NCI-H345 treated with DMSO at 0.1 percent for 48 hours (cell line): Measurements from ENCODE around the gene HOXC10.

Experiments used
- DNase-seq: peaks from one replicate; lab custom pipeline; 2025; ENCODE audit not compliant: unreplicated experiment; lab: John Stamatoyannopoulos, UW

Gene HOXC10

GRCh38 chr12:53984901-53985691 is at the start of gene HOXC10:
TSS of gene HOXC10 (plus strand) at chr12:53985146. CDS start at chr12:53985260, 114 bp downstream.
- no peak for DNase-seq

DNA sequence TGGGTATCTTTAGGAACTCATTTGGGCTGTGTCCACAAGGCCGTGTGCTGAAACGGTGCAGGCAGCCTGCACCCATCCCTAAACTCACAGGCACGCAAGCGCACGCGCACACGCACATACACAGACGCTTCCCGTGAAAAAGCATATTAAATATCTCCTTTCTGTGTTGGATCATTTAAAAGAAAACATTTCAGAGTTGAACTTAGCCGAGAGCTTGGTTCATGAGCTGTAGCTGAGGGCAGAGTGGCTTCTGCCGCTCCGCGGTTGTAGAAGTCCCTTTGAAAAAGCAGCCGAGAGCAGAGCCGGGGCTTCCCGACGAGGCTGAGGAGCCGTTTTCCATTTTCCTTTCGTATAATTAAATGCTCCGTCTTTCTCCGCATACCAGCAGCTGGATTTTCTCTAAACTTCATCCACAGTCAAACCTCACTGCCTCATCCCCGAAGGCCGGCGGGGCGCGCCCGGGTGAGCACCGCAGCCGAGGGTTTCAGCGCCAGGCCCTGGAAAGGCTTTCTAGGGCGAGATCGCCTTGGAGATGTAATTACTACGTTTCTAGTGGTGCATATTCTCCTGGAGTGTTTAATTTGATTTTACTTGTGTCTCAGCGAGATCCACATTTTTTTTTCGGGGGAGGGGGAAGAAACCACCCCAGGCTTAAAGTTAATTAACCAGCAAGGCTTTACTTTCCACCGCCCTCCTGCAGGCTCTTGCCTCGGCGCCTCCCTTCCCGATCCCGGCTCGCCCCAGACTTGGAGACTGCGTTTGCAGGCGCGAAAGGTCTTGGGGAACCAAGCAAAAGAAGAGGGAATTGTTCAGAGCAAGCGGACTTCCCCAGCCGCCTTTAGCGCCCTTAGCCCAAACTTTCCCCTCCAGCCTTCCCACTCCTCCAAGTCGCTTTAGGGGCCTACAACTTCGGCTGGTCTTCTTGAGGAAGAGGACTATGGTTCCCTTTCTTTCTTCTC is 49.3 kb upstream of the HOXC10 start:
- no peak for DNase-seq

- no peak for DNase-seq
Measured at GRCh38 chr12:53937099-53937498, 47.8 kb upstream of the HOXC10 start.

- DNase-seq = no peak
Measured at GRCh38 chr12:53937596-53938325, 47.2 kb upstream of the HOXC10 start.

GRCh38 chr12:53938326-53939140 is 46.4 kb upstream of the HOXC10 start, which contains the start of gene HOXC13:
TSS of gene HOXC13 (plus strand) at chr12:53938831. CDS start at chr12:53938907, 76 bp downstream.
- peak; percentile 83 for DNase-seq

DNA sequence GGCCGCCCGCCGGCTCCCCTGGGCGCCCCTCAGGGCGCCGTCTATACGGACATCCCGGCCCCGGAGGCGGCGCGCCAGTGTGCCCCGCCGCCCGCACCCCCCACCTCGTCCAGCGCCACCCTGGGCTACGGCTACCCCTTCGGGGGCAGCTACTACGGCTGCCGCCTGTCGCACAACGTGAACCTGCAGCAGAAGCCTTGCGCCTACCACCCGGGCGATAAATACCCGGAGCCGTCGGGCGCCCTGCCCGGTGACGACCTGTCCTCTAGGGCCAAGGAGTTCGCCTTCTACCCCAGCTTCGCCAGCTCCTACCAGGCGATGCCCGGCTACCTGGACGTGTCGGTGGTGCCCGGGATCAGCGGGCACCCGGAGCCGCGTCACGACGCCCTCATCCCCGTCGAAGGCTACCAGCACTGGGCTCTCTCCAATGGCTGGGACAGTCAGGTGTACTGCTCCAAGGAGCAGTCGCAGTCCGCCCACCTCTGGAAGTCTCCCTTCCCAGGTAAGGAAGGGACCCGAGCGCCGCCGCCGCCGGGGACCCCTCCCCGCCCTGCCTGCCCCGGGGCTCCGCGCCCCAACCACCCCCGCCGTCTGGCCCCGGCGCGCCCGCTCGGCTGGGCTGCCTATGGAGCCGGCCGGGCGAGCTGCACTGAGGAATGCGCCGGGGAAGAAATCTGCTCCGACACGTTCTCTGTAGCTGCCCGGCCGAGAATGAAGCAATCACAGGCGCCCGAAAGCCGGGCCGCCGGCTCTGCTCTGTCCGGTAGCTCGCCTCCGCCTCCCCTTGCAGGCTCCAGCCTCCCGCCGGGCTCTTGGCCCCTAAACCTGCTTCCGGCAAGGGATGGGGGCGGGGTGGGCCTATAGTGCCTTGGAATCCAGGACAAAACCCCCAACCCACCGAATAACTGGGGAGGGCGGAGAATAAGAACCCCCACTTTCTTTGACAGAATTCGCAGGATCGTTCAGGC is 45.5 kb upstream of the HOXC10 start:
- no peak for DNase-seq

DNA sequence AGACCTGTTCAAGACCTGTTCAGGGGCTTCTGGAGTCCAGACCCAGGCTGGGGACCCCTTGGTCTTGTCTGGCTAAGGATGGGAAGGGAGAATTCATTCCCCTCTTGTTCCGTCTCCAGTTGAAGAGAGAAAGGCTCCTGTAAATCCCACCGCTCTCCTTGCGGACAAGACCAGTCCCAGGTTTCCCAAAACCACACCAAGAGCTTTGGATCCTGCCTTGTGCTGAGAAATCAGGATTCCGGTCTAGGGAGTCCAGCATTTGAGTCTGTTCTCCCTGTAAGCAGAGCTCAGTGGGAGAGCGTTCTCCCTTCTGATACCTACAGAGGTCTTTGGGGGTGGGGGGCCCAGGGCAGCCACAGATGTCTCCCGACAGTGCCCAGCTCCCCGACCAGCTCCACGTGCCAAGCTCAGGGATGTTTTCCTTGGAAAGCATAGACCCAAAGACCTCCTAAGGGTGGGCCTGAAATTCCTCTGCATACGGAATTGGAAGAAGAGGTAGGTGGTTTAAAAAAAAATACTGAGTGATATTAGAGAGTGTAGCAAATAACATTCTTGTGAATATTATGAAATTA is 44.4 kb upstream of the HOXC10 start:
- no peak for DNase-seq

DNA sequence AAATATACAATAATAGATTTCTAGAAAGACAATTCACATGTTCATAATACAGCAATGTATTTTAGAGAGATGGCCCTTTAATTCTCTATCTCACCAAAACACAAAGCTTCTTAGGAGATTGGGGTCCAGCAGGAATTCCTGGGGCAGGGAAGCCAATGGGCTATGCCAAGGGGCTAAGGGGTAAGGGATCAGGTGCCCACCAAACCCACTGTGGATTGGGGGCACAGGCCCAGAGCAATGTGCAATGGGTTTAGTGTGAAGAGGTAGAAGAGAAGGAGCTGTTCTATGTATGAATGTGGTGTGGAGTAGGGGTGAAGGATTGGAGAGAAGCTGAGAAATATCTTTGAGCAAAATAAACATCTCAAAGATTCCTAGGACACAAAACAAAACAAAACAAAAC is 43.8 kb upstream of the HOXC10 start:
- no peak for DNase-seq

DNA sequence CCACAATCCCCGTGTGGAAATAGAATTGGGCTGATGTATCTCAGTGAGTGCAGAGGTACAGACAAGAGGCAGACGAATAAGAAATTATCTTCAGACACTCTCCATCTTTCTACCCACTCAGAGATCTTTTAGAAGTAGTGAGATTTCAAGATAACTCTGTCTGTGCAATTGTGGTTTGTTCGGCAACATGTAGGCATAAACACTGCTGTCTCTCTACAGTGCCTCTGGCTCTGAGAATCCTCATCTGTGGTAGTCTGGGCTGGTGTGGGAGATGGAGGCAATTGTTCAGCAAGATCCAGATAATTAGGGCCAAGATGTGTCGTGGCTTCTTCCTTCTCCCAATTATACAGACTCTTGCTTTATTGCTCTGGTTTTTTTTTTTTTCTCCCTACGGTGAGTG is 43.2 kb upstream of the HOXC10 start:
- DNase-seq = no peak

DNA sequence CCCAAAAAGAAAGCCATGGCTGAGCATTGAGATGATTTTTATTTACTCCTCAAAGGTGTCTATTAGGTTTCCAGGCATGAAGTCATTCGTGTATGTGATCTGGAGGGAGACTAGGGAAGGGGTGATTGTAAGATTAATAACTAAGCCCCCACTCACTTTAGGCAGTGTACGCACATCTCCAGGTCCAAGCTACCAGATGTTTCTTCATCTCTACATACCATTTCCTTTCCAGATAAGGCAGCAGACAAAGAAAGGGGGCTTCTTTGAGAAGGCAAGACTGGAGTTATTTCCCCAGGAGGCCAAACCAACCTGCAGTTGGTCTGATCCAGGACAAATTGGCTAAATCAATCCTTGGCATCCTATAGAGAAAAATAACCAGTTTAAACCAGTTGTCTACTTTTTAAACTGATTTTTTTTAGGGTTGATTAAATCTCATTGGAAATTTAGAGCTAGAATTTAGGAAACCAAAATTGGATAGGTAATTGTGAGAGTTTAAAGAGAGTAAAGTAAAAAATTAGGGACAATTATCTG is 42.4 kb upstream of the HOXC10 start:
- no peak for DNase-seq

- no peak for DNase-seq
Measured at GRCh38 chr12:53944209-53944608, 40.7 kb upstream of the HOXC10 start.

- DNase-seq = no peak
Measured at GRCh38 chr12:53944907-53945847, 39.8 kb upstream of the HOXC10 start.

- DNase-seq = no peak
Measured at GRCh38 chr12:53947743-53948142, 37.2 kb upstream of the HOXC10 start.

DNA sequence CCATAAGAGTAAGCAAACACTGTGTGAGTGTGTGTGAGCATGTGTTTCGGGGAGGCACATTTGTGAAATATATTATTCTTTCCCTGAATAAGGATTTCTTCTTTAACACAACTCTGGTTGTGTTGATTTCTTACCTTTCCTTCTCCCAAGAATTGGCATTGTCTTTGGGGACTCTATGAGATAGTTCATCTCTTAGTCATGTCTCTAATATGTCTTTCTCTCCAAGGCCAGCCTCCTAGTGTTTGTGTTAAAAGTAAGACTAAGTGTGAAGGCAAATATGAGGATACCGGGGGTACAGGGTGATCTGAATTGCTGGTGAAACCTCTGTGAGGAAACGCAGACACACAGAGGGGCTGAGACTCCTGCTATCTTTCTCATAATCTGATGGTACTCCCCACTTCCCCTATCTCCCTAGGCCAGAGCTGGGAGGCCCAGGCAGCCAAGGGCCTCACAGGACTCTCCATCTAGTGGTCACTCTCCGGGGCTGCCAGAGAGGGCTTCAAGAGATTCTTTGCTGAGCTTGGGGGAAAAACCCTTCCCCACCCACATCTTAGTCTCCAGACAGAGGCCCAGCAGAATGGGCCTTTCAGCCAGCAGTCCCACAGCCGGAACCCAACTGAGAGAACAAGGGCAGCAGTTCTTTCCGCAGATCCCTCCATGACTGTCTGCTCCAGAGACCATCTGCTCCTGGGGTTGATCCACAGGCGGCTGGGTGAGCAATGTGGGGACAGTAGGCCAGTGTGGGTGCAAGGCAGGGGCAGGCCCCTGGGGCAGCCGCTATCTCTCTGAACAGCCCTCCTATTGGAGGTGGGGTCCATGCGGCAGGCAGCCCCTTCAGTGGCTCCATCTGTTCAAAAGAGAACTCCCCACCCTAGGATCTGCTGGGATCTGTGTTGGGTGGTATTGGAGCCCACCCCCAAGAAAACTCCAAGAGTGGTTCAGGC is 36.0 kb upstream of the HOXC10 start:
- DNase-seq = no peak

GRCh38 chr12:53949631-53950436 is 35.1 kb upstream of the HOXC10 start:
- no peak for DNase-seq

DNA sequence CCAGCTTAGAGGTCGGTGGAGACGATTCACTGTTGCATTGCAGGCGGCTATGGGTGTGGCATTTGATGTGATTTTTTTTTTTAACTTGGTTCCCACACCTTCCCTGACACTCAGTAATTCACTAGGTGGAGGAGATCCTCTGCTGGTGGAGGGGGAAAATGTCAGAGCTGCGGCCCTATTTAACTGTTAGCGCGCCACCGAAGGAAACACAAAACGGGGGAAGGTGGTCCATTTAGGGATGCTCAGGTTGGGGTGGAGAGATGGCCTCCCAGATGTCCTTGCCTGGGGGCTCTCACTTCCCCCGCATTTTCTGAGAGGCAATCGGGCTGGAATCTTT is 34.5 kb upstream of the HOXC10 start:
- DNase-seq = no peak
